ENCODE data around the gene BCL2L11. TPM values are rescaled to one million over a fixed set of nuclear protein-coding genes. Genes with fewer than 3 reads are reported as not detected.
A peak's percentile ranks its signal among the peaks of the same experiment; 100 is the strongest.

Gene BCL2L11
- total and polyA plus RNA-seq, 11 donors = 1.9 to 16.2 (median 6.9) TPM

GRCh38 chr2:111119822-111120252 is 877 bp upstream of the BCL2L11 start:
- no peak for TF ChIP-seq POLR2A (IDR thresholded peaks at IDR 0.05)
- TF ChIP-seq CTCF (IDR thresholded peaks at IDR 0.05) = no peak
- Histone ChIP-seq H3K4me1 (peaks cover 4 to 63% (median 47%) of the 10 kb centered on the region in 12 donors), H3K27me3 (peaks cover 0 to 52% (median 7%) of the 10 kb centered on the region in 9 donors), H3K9me3 (no peaks in the 10 kb centered on the region), H3K36me3 (peaks cover 0 to 13% (median 11%) of the 10 kb centered on the region in 9 donors), H3K27ac (peak overlapping the region in 7 of 12 donors; percentile 31 to 93 (median 70)), H3K4me3 (peak overlapping the region; percentile 64 to 98 (median 84))
- intact Hi-C loops (cut with DNase I) = loop anchor here (2.0 to 10.0 kb wide), 11 partner anchors 21 to 585 kb away; no protein-coding TSS in a partner anchor
- DNase-seq = peak in 1 of 5 donors; percentile 65
- no peak for ATAC-seq
- WGBS, 4 donors = 9 to 25% (median 19%) methylated on average over 25 to 27 of the region's 27 CpGs

GRCh38 chr2:111121028-111121827 is 514 bp downstream of the BCL2L11 start:
- WGBS, 4 donors = 0 to 1% (median 0%) methylated on average over 5 to 80 of the region's 80 CpGs
- ATAC-seq = peak in 1 of 4 donors; percentile 11
- intact Hi-C loops (cut with DNase I) = loop anchor here in 4 of 10 donors (2.0 to 5.0 kb wide), 2 partner anchors 20 to 41 kb away; no protein-coding TSS in a partner anchor
- TF ChIP-seq POLR2A (IDR thresholded peaks at IDR 0.05) (no peak), CTCF (IDR thresholded peaks at IDR 0.05) (no peak)
- peak overlapping the region in 11 of 12 donors; percentile 62 to 93 (median 80) for H3K27ac ChIP-seq
- H3K4me1 ChIP-seq = peaks cover 4 to 67% (median 52%) of the 10 kb centered on the region in 12 donors
- no peaks in the 10 kb centered on the region for H3K9me3 ChIP-seq
- peak overlapping the region; percentile 64 to 98 (median 84) for H3K4me3 ChIP-seq
- H3K27me3 ChIP-seq = peaks cover 0 to 38% (median 0%) of the 10 kb centered on the region in 9 donors
- H3K36me3 ChIP-seq = peaks cover 0 to 26% (median 25%) of the 10 kb centered on the region in 9 donors
- DNase-seq = peak; percentile 37 to 78 (median 56)

- peak; percentile 41 to 84 (median 77) for ATAC-seq
- Histone ChIP-seq H3K4me1 (peaks cover 4 to 63% (median 48%) of the 10 kb centered on the region in 12 donors), H3K27ac (peak overlapping the region; percentile 62 to 93 (median 86)), H3K36me3 (peaks cover 0 to 34% (median 25%) of the 10 kb centered on the region in 9 donors), H3K27me3 (peaks cover 0 to 30% (median 0%) of the 10 kb centered on the region in 9 donors), H3K4me3 (peak overlapping the region; percentile 64 to 98 (median 84)), H3K9me3 (no peaks in the 10 kb centered on the region)
- TF ChIP-seq CTCF (IDR thresholded peaks at IDR 0.05) (no peak), POLR2A (IDR thresholded peaks at IDR 0.05) (peak in 1 of 2 donors; percentile 86)
- WGBS, 4 donors = 1% methylated on average over 47 to 93 of the region's 93 CpGs
- intact Hi-C loops (cut with DNase I) = loop anchor here in 4 of 10 donors (2.0 to 5.0 kb wide), 2 partner anchors 19 to 40 kb away; no protein-coding TSS in a partner anchor
- DNase-seq = peak; percentile 90 to 95 (median 92)
These were observed 1.3 kb downstream of the BCL2L11 start for GRCh38 chr2:111121828-111122630.

All from heart left ventricle (tissue), 16 donors.